Stomach smooth muscle (tissue), 2 donors: ENCODE results near the gene SLC6A3.

Experiments
- H3K27ac ChIP-seq: one replicate; pipeline ENCODE4 v1.7.0; 2013; ENCODE audit warnings: mild to moderate bottlenecking, low read length, inconsistent platforms
- H3K27me3 ChIP-seq, 2 donors: one replicate each; pipeline ENCODE4 v1.7.0; 2013; ENCODE audit warnings: low read length in 2 of 2; ENCODE audit not compliant: insufficient read depth in 2 of 2, control insufficient read depth in 1 of 2
- H3K36me3 ChIP-seq, 2 donors: one replicate each; pipeline ENCODE4 v1.7.0; 2013; ENCODE audit warnings: low read length in 2 of 2; ENCODE audit not compliant: control insufficient read depth in 2 of 2, insufficient read depth in 2 of 2
- H3K4me1 ChIP-seq: one replicate; pipeline ENCODE4 v1.7.0; 2013; ENCODE audit warnings: low read length; ENCODE audit not compliant: control insufficient read depth, insufficient read depth
- H3K4me3 ChIP-seq, 2 donors: one replicate each; pipeline ENCODE4 v1.7.0; 2013; ENCODE audit warnings: low read length in 2 of 2
- H3K9ac ChIP-seq, 2 donors: one replicate each; pipeline ENCODE4 v1.7.0; 2013; ENCODE audit warnings: low read length in 2 of 2, mild to moderate bottlenecking in 1 of 2
- H3K9me3 ChIP-seq, 2 donors: one replicate each; pipeline ENCODE4 v1.7.0; 2013; ENCODE audit warnings: low read length in 2 of 2; ENCODE audit not compliant: control insufficient read depth in 2 of 2
- donor health status: healthy.
- donor health status: Pancreatic carcinoma.

The SLC6A3 gene

GRCh38 chr5:1405121-1405520 is 40.1 kb downstream of the SLC6A3 start:
- Histone ChIP-seq H3K9ac (no peak overlapping the region), H3K4me1 (no peaks in the 10 kb centered on the region), H3K27me3 (peaks cover 0 to 8% of the 10 kb centered on the region in 2 donors), H3K9me3 (no peaks in the 10 kb centered on the region), H3K27ac (no peak overlapping the region), H3K4me3 (no peak overlapping the region), H3K36me3 (no peaks in the 10 kb centered on the region)

GRCh38 chr5:1404062-1404461 is 41.2 kb downstream of the SLC6A3 start:
- Histone ChIP-seq H3K4me1 (no peaks in the 10 kb centered on the region), H3K27me3 (peaks cover 0 to 10% of the 10 kb centered on the region in 2 donors), H3K4me3 (no peak overlapping the region), H3K9me3 (peaks cover 0 to 6% of the 10 kb centered on the region in 2 donors), H3K9ac (no peak overlapping the region), H3K36me3 (no peaks in the 10 kb centered on the region), H3K27ac (no peak overlapping the region)

GRCh38 chr5:1402611-1403255 is 42.5 kb downstream of the SLC6A3 start:
- Histone ChIP-seq H3K36me3 (no peaks in the 10 kb centered on the region), H3K27ac (no peak overlapping the region), H3K4me1 (no peaks in the 10 kb centered on the region), H3K27me3 (peaks cover 0 to 8% of the 10 kb centered on the region in 2 donors), H3K9ac (no peak overlapping the region), H3K4me3 (no peak overlapping the region), H3K9me3 (peaks cover 0 to 6% of the 10 kb centered on the region in 2 donors)

GRCh38 chr5:1401536-1402138 is 43.6 kb downstream of the SLC6A3 start:
- no peak overlapping the region for H3K4me3 ChIP-seq
- H3K9ac ChIP-seq = no peak overlapping the region
- H3K4me1 ChIP-seq = no peaks in the 10 kb centered on the region
- H3K27ac ChIP-seq = no peak overlapping the region
- H3K9me3 ChIP-seq = peaks cover 0 to 6% of the 10 kb centered on the region in 2 donors
- H3K36me3 ChIP-seq = no peaks in the 10 kb centered on the region
- peaks cover 0 to 8% of the 10 kb centered on the region in 2 donors for H3K27me3 ChIP-seq

GRCh38 chr5:1400936-1401335 is 44.3 kb downstream of the SLC6A3 start:
- Histone ChIP-seq H3K9me3 (peaks cover 0 to 6% of the 10 kb centered on the region in 2 donors), H3K27me3 (peaks cover under 1 to 14% of the 10 kb centered on the region in 2 donors), H3K36me3 (no peaks in the 10 kb centered on the region), H3K9ac (no peak overlapping the region), H3K4me1 (no peaks in the 10 kb centered on the region), H3K4me3 (no peak overlapping the region), H3K27ac (no peak overlapping the region)

GRCh38 chr5:1400211-1400855 is 44.9 kb downstream of the SLC6A3 start:
- Histone ChIP-seq H3K4me1 (no peaks in the 10 kb centered on the region), H3K36me3 (no peaks in the 10 kb centered on the region), H3K27ac (no peak overlapping the region), H3K27me3 (peaks cover 6 to 15% of the 10 kb centered on the region in 2 donors), H3K9ac (no peak overlapping the region), H3K9me3 (peaks cover 0 to 6% of the 10 kb centered on the region in 2 donors), H3K4me3 (no peak overlapping the region)

GRCh38 chr5:1399737-1400136 is 45.5 kb downstream of the SLC6A3 start:
- no peak overlapping the region for H3K27ac ChIP-seq
- H3K27me3 ChIP-seq = peaks cover 10 to 19% of the 10 kb centered on the region in 2 donors
- H3K4me3 ChIP-seq = no peak overlapping the region
- H3K9ac ChIP-seq = no peak overlapping the region
- peaks cover 0 to 6% of the 10 kb centered on the region in 2 donors for H3K9me3 ChIP-seq
- no peaks in the 10 kb centered on the region for H3K36me3 ChIP-seq
- no peaks in the 10 kb centered on the region for H3K4me1 ChIP-seq

GRCh38 chr5:1396293-1396816 is 48.9 kb downstream of the SLC6A3 start:
- Histone ChIP-seq H3K36me3 (no peaks in the 10 kb centered on the region), H3K4me1 (no peaks in the 10 kb centered on the region), H3K9me3 (peaks cover 0 to 6% of the 10 kb centered on the region in 2 donors), H3K27ac (no peak overlapping the region), H3K4me3 (no peak overlapping the region), H3K27me3 (peaks cover 23 to 38% of the 10 kb centered on the region in 2 donors), H3K9ac (no peak overlapping the region)

GRCh38 chr5:1394881-1395860 is 50.1 kb downstream of the SLC6A3 start:
- no peak overlapping the region for H3K4me3 ChIP-seq
- H3K27ac ChIP-seq = no peak overlapping the region
- H3K27me3 ChIP-seq = peaks cover 23 to 46% of the 10 kb centered on the region in 2 donors
- no peaks in the 10 kb centered on the region for H3K4me1 ChIP-seq
- H3K36me3 ChIP-seq = no peaks in the 10 kb centered on the region
- peaks cover 0 to 6% of the 10 kb centered on the region in 2 donors for H3K9me3 ChIP-seq
- no peak overlapping the region for H3K9ac ChIP-seq
